ENCODE data around the gene PGS1. TPM values are rescaled to one million over a fixed set of nuclear protein-coding genes. Genes with fewer than 3 reads are reported as not detected.

PGS1 gene
- total and polyA plus RNA-seq, 8 donors: 11.2 to 22.7 (median 14.8) TPM

- ATAC-seq: no peak
- no peaks in the 10 kb centered on the region for H3K36me3 ChIP-seq
- no peak overlapping the region for H3K4me3 ChIP-seq
- TF ChIP-seq CTCF (IDR thresholded peaks at IDR 0.05): no peak
- H3K27ac ChIP-seq: no peak overlapping the region
- no peak for DNase-seq
- H3K4me1 ChIP-seq: no peaks in the 10 kb centered on the region
- H3K9me3 ChIP-seq: no peaks in the 10 kb centered on the region
- intact Hi-C loops (cut with DNase I): no loop called here
- 60 to 80% methylated on average over 13 to 29 of the region's 29 CpGs for WGBS, 2 donors
- FAIRE-seq: no peak
- H3K27me3 ChIP-seq: no peaks in the 10 kb centered on the region
These were observed 93.8 kb downstream of the PGS1 start for GRCh38 chr17:78472035-78472905.

GRCh38 chr17:78473951-78474613 lies 95.6 kb downstream of the PGS1 start:
- FAIRE-seq: no peak

More at GRCh38 chr17:78473951-78474613, 95.6 kb downstream of the PGS1 start:
- 25 to 33% methylated on average over 12 of the region's 12 CpGs for WGBS, 2 donors
- no peaks in the 10 kb centered on the region for H3K4me1 ChIP-seq
- intact Hi-C loops (cut with DNase I): no loop called here
- H3K9me3 ChIP-seq: no peaks in the 10 kb centered on the region
- TF ChIP-seq CTCF (IDR thresholded peaks at IDR 0.05): no peak
- H3K27ac ChIP-seq: no peak overlapping the region
- no peak overlapping the region for H3K4me3 ChIP-seq
- ATAC-seq (peak in 1 of 4 donors; percentile 37), DNase-seq (no peak)
- no peaks in the 10 kb centered on the region for H3K27me3 ChIP-seq
- H3K36me3 ChIP-seq: no peaks in the 10 kb centered on the region

Other genes starting within 250 kb of the PGS1 start
- 10 to 100 TPM; 15.6 to 49.9 (median 21.7) TPM for gene TMC6, start 249.9 kb upstream of the PGS1 start, total RNA-seq
- gene TMC6, start 249.9 kb upstream of the PGS1 start, polyA plus RNA-seq: 10 to 100 TPM; 39.5 to 61.2 TPM
- gene TMC8, start 247.9 kb upstream of the PGS1 start, total RNA-seq: 1 to 10 TPM in 5 of 6 donors, under 1 TPM in 1; 0.51 to 6.0 (median 2.2) TPM
- gene TMC8, start 247.9 kb upstream of the PGS1 start, polyA plus RNA-seq: 1 to 10 TPM; 1.5 to 2.9 TPM
- not detected for gene C17orf99, start 232.3 kb upstream of the PGS1 start, total RNA-seq
- not detected for gene C17orf99, start 232.3 kb upstream of the PGS1 start, polyA plus RNA-seq
- 10 to 100 TPM; 52.3 to 93.8 (median 83.8) TPM for gene SYNGR2, start 210.1 kb upstream of the PGS1 start, total RNA-seq
- 10 to 100 TPM; 89.1 to 94.2 TPM for gene SYNGR2, start 210.1 kb upstream of the PGS1 start, polyA plus RNA-seq
- 1 to 10 TPM; 1.3 to 4.2 (median 3.2) TPM for gene TK1, start 191.6 kb upstream of the PGS1 start, total RNA-seq
- 1 to 10 TPM; 1.2 to 2.2 TPM for gene TK1, start 191.6 kb upstream of the PGS1 start, polyA plus RNA-seq
- gene AFMID, start 191.3 kb upstream of the PGS1 start, total RNA-seq: 10 to 100 TPM; 30.7 to 40.9 (median 33.9) TPM
- gene AFMID, start 191.3 kb upstream of the PGS1 start, polyA plus RNA-seq: 10 to 100 TPM; 32.1 to 53.7 TPM
- gene BIRC5, start 164.4 kb upstream of the PGS1 start, total RNA-seq: 1 to 10 TPM in 2 of 6 donors, under 1 TPM in 3, not detected in 1; 0.12 to 1.7 (median 0.82) TPM
- under 1 TPM; 0.53 to 0.77 TPM for gene BIRC5, start 164.4 kb upstream of the PGS1 start, polyA plus RNA-seq
- not detected for gene TMEM235, start 147.0 kb upstream of the PGS1 start, total RNA-seq
- under 1 TPM; 0.05 to 0.11 TPM for gene TMEM235, start 147.0 kb upstream of the PGS1 start, polyA plus RNA-seq
- 10 to 100 TPM in 4 of 6 donors, 1 to 10 TPM in 2; 5.7 to 32.6 (median 18.0) TPM for gene SOCS3, start 18.6 kb upstream of the PGS1 start, total RNA-seq
- gene SOCS3, start 18.6 kb upstream of the PGS1 start, polyA plus RNA-seq: 10 to 100 TPM; 28.5 to 53.3 TPM
- under 1 TPM in 1 of 6 donors, not detected in 5; 0.03 TPM for gene DNAH17, start 198.7 kb downstream of the PGS1 start, total RNA-seq
- gene DNAH17, start 198.7 kb downstream of the PGS1 start, polyA plus RNA-seq: under 1 TPM; 0.02 to 0.08 TPM

Data from pancreas (tissue), 10 donors.